GM19372 (cell line): ENCODE results near the gene HHLA2.

Source experiments
- ATAC-seq: cut with Tn5 transposase; IDR thresholded peaks from one replicate; pipeline ENCODE4 v1.9.1; 2021; ENCODE audit warnings: mild to moderate bottlenecking, low read depth, moderate library complexity; ENCODE audit not compliant: unreplicated experiment

The HHLA2 gene

GRCh38 chr3:108388136-108389132 is 92.1 kb downstream of the HHLA2 start:
- peak; percentile 66 for ATAC-seq

DNA sequence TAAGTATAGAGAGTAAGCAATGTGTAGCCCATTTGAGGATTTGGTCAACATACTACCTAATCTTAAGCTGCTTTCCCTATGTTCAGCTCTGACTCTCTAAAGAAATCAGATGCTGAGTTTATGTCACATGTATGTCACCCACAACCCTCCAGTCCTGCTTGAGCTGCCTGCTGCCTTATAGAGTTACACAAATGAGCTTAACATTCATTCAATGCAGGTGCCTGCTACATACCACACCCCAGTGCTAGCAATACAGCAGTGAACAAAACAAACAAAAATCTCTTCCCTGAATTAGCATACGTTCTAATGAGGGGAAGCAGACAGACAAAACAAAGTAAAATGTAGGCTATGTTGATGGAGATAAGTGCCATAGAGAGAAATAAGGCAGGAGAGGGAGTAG is 93.0 kb downstream of the HHLA2 start:
- no peak for ATAC-seq

- ATAC-seq: no peak
These were observed 95.7 kb downstream of the HHLA2 start for GRCh38 chr3:108391917-108392593.

- no peak for ATAC-seq
These were observed 97.0 kb downstream of the HHLA2 start for GRCh38 chr3:108393128-108393900.

- no peak for ATAC-seq
These were observed 97.7 kb downstream of the HHLA2 start for GRCh38 chr3:108394016-108394415.

- ATAC-seq: no peak
These were observed 98.2 kb downstream of the HHLA2 start for GRCh38 chr3:108394563-108394962.

GRCh38 chr3:108396336-108396735 is 100.0 kb downstream of the HHLA2 start:
- ATAC-seq: no peak

- no peak for ATAC-seq
These were observed 102.2 kb downstream of the HHLA2 start for GRCh38 chr3:108398510-108398909.

DNA sequence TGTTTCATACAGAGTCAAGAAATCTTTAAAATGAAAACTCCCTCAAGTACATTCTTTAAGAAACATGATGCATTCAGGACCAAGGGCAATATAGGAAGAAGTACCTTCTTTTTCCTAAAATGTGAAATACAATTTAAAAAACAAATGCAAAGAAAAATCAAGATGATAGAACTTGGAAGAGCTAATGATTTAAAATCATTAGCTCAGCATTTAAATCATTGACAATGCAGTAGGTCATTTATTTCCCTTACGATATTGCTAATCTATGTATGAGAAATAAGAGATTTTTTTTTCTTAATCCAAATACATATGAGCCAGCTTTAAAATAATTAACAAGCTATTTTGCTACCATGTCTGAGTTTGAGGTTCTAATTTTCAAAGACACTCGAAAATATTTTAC is 105.5 kb downstream of the HHLA2 start:
- ATAC-seq: no peak

GRCh38 chr3:108403198-108403597 is 106.8 kb downstream of the HHLA2 start:
- no peak for ATAC-seq

GRCh38 chr3:108403686-108404345 is 107.5 kb downstream of the HHLA2 start:
- no peak for ATAC-seq

- no peak for ATAC-seq
These were observed 108.0 kb downstream of the HHLA2 start for GRCh38 chr3:108404368-108404767.

- ATAC-seq: peak; percentile 23
These were observed 109.8 kb downstream of the HHLA2 start for GRCh38 chr3:108406063-108406660.

DNA sequence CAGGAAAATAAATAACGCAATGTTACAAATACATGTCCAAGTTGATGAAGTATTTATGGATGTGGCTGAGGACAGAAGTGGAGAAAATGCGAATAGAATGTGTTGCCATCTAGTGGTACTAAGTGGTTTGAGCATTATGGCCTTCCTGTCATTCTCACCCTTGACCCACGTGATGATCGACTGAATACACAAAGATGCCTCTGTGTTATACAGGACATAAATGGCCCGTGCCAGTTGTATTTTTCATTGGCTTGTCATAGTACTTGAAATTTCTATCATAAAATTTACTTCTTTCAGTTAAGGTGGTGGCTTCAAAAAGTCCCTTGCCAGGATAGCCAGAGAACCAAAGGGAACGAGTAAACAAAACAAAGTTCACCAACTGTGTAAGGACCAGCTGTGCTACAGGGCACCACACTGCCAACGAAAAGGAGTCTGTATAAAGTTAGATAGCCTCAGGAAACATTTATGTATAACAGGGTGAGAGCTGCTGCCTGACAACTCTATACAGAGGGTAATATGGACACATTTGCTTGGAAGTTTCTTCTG is 110.4 kb downstream of the HHLA2 start:
- ATAC-seq: peak; percentile 95

- ATAC-seq: no peak
These were observed 111.5 kb downstream of the HHLA2 start for GRCh38 chr3:108407886-108408285.

DNA sequence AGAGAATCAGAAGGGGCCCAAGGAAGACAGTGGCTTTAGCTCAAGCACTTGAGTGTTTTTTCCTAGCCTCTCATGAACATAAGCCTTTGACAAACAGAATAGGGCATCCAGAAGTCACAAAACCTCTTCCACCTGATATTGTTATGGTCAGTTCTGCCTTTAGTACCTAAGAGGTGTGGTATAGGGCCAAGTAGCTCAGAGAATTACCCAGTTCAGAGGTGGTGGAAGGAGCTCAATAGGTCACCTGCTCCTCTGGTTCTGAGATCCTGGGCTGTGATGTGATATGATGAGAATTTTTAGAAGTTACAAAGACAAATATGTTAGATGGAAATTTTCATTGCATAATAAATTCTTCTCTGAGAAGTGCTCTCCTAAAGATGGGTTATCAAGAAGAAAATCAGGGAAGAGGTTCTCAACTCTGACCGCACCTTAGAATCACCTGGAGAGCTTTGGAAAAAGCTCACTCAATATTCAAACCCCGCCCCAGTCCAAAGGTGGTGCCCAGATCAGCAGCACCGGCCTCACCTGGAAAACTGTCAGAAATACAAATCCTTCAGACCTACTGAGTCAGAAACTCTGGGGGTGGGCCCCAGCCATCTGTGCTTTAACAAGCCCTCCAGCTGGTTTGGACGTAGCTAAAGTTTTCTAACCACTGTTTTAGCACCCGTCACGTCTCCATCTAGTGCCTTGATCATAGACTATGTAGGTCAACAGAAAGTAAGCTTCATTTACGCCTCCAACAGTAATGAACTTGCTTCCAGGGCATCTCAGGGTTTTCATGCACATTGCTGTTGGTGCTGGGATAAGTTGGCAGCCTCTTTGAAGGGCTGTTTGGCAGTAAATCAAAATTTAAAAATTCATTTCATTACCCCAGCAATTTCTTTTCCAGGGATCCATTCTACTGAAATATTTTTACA is 112.8 kb downstream of the HHLA2 start:
- no peak for ATAC-seq

- no peak for ATAC-seq
These were observed 113.4 kb downstream of the HHLA2 start for GRCh38 chr3:108409800-108410178.

- ATAC-seq: no peak
These were observed 114.2 kb downstream of the HHLA2 start for GRCh38 chr3:108410531-108410984.
